Measurements from ENCODE around the gene KRTAP5-3.
"Not testable (repeated sequence)": the region's sequence is repeated elsewhere in the genome, so short reads cannot be mapped to it uniquely, and the experiment has no call there.

Gene KRTAP5-3

DNA sequence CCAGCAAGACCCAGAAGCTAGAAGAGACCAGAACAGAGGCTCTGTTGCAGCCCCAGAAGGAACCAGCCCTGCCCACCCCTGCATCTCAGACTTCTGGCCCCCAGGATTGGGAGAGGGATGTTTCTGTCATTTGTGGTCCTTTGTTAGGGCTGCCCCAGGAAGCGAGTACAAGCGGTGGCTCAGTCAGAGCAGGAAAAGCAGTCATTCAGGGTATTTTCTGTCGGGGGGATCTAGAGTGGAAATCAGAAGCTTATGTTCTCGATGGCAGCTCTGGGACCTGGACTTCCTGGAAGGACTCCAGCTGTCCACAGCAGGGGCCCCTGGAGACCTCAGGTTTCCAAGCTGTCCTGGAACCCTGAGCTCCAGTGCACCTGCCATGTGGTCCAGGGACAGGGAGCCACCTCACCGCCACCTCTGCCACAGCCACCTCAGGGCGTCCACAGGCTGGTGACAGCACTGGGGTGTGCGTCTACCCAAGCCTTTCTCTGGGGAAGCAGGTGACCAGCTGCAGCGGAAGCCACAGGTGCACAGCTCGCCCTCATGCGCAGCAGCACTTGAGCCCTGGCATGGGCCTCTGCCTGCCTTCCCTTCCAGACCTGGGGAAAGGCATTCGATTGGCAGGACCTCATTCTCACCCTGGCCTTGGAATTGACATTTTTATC is 23.9 kb upstream of the KRTAP5-3 start:
- H3K4me1 Mint-ChIP-seq: peaks cover 18% of the 10 kb centered on the region
- no peak overlapping the region for H3K27ac Mint-ChIP-seq
- H3K9me3 Mint-ChIP-seq: no peaks in the 10 kb centered on the region
- DNase-seq (no peak), ATAC-seq (no peak)
- no peak overlapping the region for H3K4me3 Mint-ChIP-seq
- peaks cover 67% of the 10 kb centered on the region for H3K27me3 Mint-ChIP-seq

DNA sequence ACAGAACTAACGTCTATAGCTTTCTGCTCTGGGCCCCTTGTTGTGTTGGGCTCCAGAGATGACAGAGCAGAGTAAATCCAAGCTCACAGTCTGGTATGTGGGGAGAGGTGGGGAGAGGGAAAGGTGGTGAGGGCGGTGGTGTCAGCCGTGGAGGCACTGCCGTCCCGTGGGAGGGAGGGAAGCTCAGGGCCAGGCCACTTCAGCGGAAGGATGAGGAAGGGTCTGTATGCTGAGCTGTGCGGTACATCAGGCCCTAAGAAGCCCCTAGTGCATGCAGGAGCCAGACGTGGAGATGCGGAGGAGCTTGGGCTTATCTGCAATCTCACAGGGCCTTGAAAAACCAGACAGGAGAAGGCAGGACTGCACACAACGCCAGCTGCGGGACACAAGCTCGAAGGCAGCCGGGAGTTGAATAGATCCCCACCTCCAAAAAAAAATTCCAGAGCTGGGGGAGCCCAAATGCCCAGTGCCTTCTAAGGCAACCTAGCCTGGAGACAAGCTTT is 22.9 kb upstream of the KRTAP5-3 start:
- peaks cover 18% of the 10 kb centered on the region for H3K4me1 Mint-ChIP-seq
- peaks cover 71% of the 10 kb centered on the region for H3K27me3 Mint-ChIP-seq
- H3K9me3 Mint-ChIP-seq: no peaks in the 10 kb centered on the region
- ATAC-seq (no peak), DNase-seq (no peak)
- H3K27ac Mint-ChIP-seq: no peak overlapping the region
- no peak overlapping the region for H3K4me3 Mint-ChIP-seq

DNA sequence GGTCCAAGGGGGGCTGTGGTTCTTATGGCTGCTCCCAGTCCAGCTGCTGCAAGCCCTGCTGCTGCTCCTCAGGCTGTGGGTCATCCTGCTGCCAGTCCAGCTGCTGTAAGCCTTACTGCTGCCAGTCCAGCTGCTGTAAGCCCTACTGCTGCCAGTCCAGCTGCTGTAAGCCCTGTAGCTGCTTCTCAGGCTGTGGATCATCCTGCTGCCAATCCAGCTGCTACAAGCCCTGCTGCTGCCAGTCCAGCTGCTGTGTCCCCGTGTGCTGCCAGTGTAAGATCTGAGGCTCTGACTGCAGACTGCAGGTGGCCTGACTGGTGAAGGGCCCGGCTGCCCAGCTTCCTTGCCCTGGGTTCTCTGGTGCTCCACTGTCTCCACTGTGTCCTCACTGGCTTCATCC is 22.0 kb upstream of the KRTAP5-3 start:
- no peak overlapping the region for H3K4me3 Mint-ChIP-seq
- H3K9me3 Mint-ChIP-seq: no peaks in the 10 kb centered on the region
- H3K27me3 Mint-ChIP-seq: peaks cover 66% of the 10 kb centered on the region
- H3K4me1 Mint-ChIP-seq: peaks cover 18% of the 10 kb centered on the region
- no peak for DNase-seq
- H3K27ac Mint-ChIP-seq: no peak overlapping the region
- no peak for ATAC-seq

DNA sequence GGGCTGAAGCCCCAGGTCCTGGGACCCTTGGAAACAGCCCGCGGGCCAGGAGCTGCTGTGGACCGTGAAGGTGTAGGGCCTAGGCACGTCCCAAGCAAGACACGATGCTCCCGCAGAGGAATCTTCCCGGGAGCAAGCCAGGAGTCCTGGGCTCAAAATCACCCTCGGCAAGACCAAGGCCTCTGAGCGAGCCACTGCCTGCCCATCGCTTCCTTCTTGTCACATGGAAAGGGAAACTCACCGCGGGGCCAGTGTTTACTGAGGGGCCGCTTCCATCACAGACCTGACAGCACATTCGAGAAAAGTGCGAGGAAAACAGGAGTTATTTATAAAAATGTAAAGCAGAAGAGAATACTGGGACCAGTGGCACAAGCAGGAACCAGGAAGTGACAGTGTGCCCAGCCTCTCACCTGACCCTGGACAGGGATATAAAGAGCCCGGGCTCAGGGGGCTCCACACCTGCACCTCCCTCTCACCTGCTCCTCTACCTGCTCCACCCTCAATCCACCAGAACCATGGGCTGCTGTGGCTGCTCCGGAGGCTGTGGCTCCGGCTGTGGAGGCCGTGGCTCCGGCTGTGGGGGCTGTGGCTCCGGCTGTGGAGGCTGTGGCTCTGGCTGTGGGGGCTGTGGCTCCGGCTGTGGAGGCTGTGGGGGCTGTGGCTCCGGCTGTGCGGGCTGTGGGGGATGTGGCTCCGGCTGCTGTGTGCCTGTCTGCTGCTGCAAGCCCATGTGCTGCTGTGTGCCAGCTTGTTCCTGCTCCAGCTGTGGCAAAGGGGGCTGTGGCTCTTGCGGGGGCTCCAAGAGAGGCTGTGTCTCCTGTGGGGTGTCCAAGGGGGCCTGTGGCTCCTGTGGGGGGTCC is 21.3 kb upstream of the KRTAP5-3 start, which contains the start of gene KRTAP5-5:
TSS of gene KRTAP5-5 (plus strand) at position 450 of the 860 bp plus-strand sequence. CDS start at position 516, 66 bp downstream.
- H3K4me3 Mint-ChIP-seq: no peak within 1 kb of the TSS
- DNase-seq: no peak
- peaks cover 63% of the 10 kb centered on the region for H3K27me3 Mint-ChIP-seq
- ATAC-seq: no peak
- H3K4me1 Mint-ChIP-seq: peaks cover 18% of the 10 kb centered on the region
- no peak within 1 kb of the TSS for H3K27ac Mint-ChIP-seq
- no peaks in the 10 kb centered on the region for H3K9me3 Mint-ChIP-seq

DNA sequence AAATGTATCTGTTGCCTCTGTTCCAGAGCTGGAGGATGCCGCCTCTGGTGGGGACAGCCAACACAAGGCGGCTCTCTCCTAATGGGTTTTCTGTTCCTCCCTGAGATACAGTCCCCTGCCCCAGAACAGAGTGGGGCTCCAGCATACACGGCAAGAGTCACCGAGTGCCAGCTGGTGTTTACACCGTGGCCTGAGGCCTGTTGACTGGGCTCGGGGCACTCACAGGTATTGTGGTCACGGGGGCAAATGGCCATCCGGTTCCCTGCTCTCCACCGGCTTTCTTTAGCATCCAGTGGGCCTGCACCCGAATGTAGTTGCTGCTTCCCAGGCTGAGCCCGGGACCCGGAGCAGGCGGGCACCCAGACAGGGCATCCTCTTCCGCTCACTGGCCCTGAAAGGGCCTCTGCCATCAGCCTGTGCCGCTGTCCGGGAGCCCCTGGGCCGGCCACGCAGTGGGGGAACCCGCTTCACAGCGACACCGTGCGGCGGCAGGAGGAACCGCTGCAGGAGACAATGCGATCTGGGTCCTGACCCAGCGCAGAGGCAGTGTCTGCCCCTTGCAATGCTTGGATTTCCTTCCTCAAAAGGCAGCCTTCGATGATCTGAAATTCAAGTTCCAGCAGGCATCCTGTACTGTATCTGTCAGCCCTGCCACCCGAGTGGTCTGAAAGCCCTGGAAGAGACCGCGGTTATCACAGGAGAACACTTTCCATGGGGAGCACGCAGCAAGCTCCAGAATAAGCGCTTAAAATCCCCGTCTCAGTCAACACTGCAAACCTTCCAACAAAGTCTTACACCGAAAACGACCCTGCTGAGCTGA is 20.5 kb upstream of the KRTAP5-3 start:
- ATAC-seq: peak; percentile 87
- Mint-ChIP-seq H3K27me3 (peaks cover 58% of the 10 kb centered on the region), H3K27ac (no peak overlapping the region), H3K4me1 (peaks cover 18% of the 10 kb centered on the region), H3K9me3 (no peaks in the 10 kb centered on the region), H3K4me3 (no peak overlapping the region)
- peak; percentile 58 to 64 for DNase-seq

DNA sequence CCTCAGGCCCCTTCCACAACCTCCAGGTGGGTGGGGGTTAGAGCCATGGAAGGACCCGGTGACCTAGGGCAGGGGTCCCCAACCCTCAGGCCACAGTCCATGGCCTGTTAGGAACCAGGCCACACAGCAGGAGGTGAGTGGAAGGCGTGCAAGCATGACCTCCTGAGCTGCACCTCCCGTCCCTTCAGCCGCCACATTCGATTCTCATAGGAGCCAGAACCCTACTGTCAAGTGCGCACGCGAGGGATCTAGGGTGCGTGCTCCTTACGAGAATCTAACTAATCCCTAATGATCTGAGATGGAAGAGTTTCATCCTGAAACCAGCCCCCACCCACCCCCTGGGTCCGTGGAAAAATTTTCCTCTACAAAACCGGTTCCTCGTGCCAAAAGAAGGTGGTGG is 17.3 kb upstream of the KRTAP5-3 start:
- peaks cover 6% of the 10 kb centered on the region for H3K4me1 Mint-ChIP-seq
- peaks cover 39% of the 10 kb centered on the region for H3K27me3 Mint-ChIP-seq
- DNase-seq (no peak), ATAC-seq (no peak)
- no peak overlapping the region for H3K4me3 Mint-ChIP-seq
- no peak overlapping the region for H3K27ac Mint-ChIP-seq
- no peaks in the 10 kb centered on the region for H3K9me3 Mint-ChIP-seq

DNA sequence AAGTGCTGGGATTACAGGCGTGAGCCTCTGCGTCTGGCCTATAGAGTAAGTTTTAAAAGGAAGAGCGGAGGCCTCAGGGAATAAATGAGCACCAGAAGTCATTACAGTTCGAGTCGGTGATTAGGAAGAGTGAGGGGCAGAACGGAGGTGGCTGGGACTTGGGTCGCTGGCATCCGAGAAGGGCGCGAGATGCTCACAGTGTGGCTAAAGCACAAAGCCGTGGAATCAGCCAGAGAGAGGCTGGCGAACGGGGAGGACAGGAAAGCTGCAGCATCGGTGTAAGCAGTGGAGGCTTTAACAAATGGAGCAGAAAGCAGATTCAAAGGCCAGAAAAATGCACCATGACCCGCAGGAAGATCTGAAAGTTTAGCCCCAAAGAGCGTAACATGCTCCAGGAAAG is 16.4 kb upstream of the KRTAP5-3 start:
- DNase-seq: no peak
- no peak overlapping the region for H3K4me3 Mint-ChIP-seq
- peaks cover 38% of the 10 kb centered on the region for H3K27me3 Mint-ChIP-seq
- H3K4me1 Mint-ChIP-seq: peaks cover 7% of the 10 kb centered on the region
- no peaks in the 10 kb centered on the region for H3K9me3 Mint-ChIP-seq
- H3K27ac Mint-ChIP-seq: no peak overlapping the region
- ATAC-seq: no peak

DNA sequence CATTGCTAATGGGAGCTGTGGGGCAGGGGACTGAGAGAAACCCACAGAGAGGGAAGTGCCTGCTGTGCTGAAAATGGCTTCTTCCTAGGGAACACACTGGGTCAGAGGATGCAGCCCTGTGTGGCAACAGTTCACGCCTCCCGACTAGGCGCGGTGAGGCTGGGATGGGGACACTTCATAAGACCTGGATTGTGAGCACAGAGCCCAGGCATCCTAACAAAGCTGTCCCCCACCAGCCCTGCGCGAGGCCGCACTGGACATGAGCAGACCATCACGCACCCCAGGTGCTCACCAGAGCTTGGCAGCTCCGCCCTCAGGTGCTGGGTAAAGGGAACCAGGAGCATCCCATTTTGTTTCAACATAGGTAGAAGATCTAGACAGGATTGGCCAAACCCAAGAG is 15.5 kb upstream of the KRTAP5-3 start:
- Mint-ChIP-seq H3K9me3 (no peaks in the 10 kb centered on the region), H3K4me1 (peaks cover 7% of the 10 kb centered on the region), H3K4me3 (no peak overlapping the region), H3K27me3 (peaks cover 31% of the 10 kb centered on the region), H3K27ac (peak overlapping the region in 1 of 2 donors; percentile 67)
- no peak for ATAC-seq
- DNase-seq: no peak

DNA sequence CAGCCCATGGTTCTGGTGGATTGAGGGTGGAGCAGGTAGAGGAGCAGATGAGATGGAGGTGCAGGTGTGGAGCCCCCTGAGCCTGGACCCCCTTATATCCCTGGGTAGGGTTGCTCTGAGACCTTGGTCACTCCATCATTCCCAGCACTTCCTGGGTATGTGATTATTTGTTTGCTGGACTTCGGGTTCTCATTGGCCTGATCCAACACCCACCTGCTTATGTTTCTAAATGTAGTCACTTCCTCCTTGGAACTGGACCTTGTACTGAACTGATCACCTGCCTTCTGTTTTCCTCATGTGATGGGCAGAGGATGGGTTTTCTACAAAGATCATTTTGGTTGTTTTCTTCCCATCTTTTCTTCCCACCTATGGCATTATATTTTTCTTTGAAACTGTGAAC is 13.8 kb upstream of the KRTAP5-3 start, which contains the start of gene KRTAP5-4:
TSS of gene KRTAP5-4 (minus strand) at position 53 of the 400 bp plus-strand sequence. CDS start at position 8, 45 bp downstream.
- H3K4me1 Mint-ChIP-seq: peaks cover 6% of the 10 kb centered on the region
- ATAC-seq (no peak), DNase-seq (no peak)
- no peak within 1 kb of the TSS for H3K4me3 Mint-ChIP-seq
- H3K27ac Mint-ChIP-seq: no peak within 1 kb of the TSS
- H3K9me3 Mint-ChIP-seq: no peaks in the 10 kb centered on the region
- peaks cover 44% of the 10 kb centered on the region for H3K27me3 Mint-ChIP-seq

DNA sequence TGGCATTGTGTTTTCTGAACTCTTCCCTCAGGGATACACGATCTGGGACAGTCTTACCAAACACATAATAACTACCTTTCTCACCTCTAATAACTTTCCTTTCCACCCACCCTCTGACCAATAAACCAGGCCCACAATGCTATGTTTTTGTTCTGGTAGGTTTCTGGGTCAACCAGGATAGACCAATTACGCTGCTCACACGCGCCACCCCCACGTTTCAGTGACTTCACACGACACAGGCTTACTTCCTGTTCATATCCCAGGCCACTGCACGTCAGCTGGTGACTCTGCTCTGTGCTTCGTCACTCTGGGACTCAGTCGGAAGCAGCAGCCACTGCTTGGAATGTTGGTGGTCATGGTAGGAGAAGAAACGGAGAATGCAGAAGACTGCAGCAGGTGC is 11.2 kb upstream of the KRTAP5-3 start:
- peaks cover 6% of the 10 kb centered on the region for H3K4me1 Mint-ChIP-seq
- no peak overlapping the region for H3K4me3 Mint-ChIP-seq
- H3K9me3 Mint-ChIP-seq: no peaks in the 10 kb centered on the region
- H3K27me3 Mint-ChIP-seq: peaks cover 47% of the 10 kb centered on the region
- DNase-seq (no peak), ATAC-seq (peak; percentile 67)
- H3K27ac Mint-ChIP-seq: no peak overlapping the region

DNA sequence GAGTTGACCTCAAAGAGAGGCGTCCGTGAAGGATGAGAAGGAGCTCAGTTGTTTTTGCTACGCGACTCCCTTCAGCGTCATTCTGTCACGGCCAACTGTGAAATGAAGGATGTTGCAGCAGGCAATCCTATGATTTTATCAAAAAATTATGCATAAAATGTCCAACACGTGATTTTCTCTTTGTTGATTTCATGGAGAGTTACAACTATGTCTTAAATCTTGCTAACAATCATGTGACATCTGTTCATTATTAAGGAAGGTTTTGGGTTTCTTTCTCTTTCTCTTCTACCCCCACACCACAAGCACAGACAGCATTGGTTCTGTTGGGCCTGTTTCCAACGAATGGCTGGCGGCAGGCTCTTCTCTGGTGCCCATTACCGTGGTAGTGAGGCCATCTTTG is 10.0 kb upstream of the KRTAP5-3 start:
- H3K27me3 Mint-ChIP-seq: peaks cover 53% of the 10 kb centered on the region
- H3K9me3 Mint-ChIP-seq: no peaks in the 10 kb centered on the region
- H3K4me3 Mint-ChIP-seq: no peak overlapping the region
- no peak for ATAC-seq
- peaks cover 6% of the 10 kb centered on the region for H3K4me1 Mint-ChIP-seq
- DNase-seq: no peak
- H3K27ac Mint-ChIP-seq: no peak overlapping the region

DNA sequence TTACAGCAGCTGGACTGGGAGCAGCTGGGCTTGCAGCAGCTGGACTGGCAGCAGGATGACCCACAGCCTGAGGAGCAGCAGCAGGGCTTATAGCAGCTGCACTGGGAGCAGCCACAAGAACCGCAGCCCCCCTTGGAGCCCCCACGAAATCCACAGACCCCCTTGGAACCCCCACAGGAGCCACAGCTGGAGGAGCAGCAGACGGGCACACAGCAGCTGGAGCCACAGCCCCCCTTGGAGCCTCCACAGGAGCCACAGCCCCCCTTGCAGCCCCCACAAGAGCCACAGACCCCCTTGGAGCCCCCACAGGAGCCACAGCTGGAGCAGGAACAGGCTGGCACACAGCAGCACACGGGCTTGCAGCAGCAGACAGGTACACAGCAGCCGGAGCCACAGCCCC is 362 bp downstream of the KRTAP5-3 start:
- H3K27ac Mint-ChIP-seq, H3K4me3 Mint-ChIP-seq, H3K9me3 Mint-ChIP-seq, ATAC-seq, DNase-seq: not testable (repeated sequence)
- Mint-ChIP-seq H3K27me3 (peaks cover 46% of the 10 kb centered on the region), H3K4me1 (peaks cover 13% of the 10 kb centered on the region)

DNA sequence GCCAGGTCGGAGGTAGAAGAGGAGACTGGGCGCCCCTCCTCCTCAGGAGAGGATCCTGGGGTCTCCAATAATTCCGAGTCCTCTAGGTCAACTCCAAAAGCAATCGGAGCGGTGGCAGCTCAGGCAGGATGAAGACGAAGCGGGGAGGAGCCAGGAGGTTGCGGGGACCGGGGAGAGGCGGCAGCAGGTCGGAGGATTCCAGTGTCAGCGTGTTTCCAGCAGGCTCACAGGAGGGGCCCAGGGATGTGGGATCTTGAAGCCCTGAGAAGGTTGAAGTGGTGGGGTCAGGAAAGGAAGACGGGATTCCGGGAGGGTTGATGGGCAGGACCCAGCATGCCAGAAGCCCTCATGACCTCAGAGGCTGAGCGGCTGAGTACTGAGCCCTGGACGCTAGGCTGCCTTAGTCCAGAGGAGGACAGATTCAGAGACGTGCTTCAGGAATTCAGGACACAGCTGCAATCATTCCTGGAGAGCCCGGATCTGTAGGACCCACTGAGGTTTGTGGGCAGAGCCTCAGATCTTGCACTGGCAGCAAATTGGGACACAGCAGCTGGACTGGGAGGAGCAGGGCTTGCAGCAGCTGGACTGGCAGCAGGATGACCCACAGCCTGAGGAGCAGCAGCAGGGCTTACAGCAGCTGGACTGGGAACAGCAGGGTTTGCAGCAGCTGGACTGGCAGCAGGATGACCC is 962 bp downstream of the KRTAP5-3 start:
- not testable (repeated sequence) for H3K9me3 Mint-ChIP-seq, ATAC-seq, H3K4me3 Mint-ChIP-seq, DNase-seq
- H3K27ac Mint-ChIP-seq: peak overlapping the region in 1 of 2 donors; percentile 96
- peaks cover 13% of the 10 kb centered on the region for H3K4me1 Mint-ChIP-seq
- peaks cover 48% of the 10 kb centered on the region for H3K27me3 Mint-ChIP-seq

DNA sequence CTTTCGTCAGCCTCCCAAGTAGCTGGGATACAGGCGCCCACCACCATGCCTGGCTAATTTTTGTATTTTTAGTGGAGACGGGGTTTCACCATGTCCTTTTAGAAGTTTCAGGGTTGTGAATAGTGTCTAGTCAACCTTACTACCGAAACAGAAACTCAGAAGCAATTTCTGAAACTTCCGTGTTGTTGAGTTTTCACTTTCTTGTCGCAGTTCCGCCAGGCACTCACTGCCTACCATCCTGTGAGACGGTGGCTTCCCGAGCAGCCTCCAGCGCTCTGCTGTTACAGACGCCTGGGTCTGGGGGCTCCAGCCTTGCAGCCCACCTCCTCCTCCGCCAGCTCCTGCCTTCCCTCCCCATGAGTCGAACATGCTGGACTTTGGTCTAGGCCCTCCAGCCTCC is 2.3 kb downstream of the KRTAP5-3 start:
- H3K27ac Mint-ChIP-seq, H3K4me3 Mint-ChIP-seq, H3K9me3 Mint-ChIP-seq, DNase-seq: not testable (repeated sequence)
- Mint-ChIP-seq H3K4me1 (peaks cover 13% of the 10 kb centered on the region), H3K27me3 (peaks cover 41% of the 10 kb centered on the region)
- peak; percentile 60 for ATAC-seq

DNA sequence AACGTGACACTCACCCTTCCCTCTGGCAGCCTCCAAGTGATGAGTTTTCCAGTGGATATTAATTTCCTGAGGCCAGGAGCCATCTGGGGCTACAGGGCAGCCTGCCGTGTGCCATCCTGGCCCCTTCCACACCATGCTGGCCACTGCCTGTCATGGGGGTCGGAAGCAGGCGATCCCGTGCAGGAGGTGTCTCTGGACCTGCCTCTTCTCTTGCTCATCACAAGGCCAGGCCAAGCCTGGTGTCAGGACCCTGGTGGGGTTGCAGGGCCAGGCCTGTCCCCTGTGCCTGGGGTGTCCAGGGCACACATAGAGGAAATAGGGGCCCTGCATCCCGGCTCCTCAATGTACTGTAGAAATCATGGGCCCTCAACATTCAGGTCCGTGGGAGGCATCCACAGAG is 3.6 kb downstream of the KRTAP5-3 start:
- DNase-seq: no peak
- Mint-ChIP-seq H3K4me1 (peaks cover 13% of the 10 kb centered on the region), H3K27ac (no peak overlapping the region), H3K27me3 (peaks cover 40% of the 10 kb centered on the region), H3K4me3 (no peak overlapping the region), H3K9me3 (no peaks in the 10 kb centered on the region)
- no peak for ATAC-seq

All from stimulated activated naive CD8-positive, alpha-beta T cell treated with anti-CD3 and anti-CD28 coated beads, Interleukin-15, amount 100 ng/mL, for 72 hours (primary cell).